GM10266 (cell line): ENCODE data around the gene ADAMTS15.

ENCODE experiments used
- DNase-seq: peaks from one replicate; pipeline ENCODE4 v3.0.0; 2012; ENCODE audit errors: extremely low spot score
- CTCF ChIP-seq: IDR thresholded peaks from 2 replicates; pipeline ENCODE4 v1.5.1; 2012; ENCODE audit warnings: mild to moderate bottlenecking, low read depth; ENCODE audit not compliant: control insufficient read depth, insufficient read depth; ENCODE audit errors: missing control alignments

Gene ADAMTS15

GRCh38 chr11:130524132-130524790 lies 75.8 kb downstream of the ADAMTS15 start:
- no peak for DNase-seq
- TF ChIP-seq CTCF, result no peak

GRCh38 chr11:130525307-130525706 lies 76.9 kb downstream of the ADAMTS15 start:
- no peak for TF ChIP-seq CTCF
- DNase-seq, result no peak
